GM19324 (cell line): ENCODE data around the gene ZNRF1.

Experiments used
- ATAC-seq: cut with Tn5 transposase; IDR thresholded peaks from one replicate; pipeline ENCODE4 v1.9.1; 2021; ENCODE audit warnings: mild to moderate bottlenecking, moderate library complexity; ENCODE audit not compliant: unreplicated experiment, low FRiP score

Gene ZNRF1

DNA sequence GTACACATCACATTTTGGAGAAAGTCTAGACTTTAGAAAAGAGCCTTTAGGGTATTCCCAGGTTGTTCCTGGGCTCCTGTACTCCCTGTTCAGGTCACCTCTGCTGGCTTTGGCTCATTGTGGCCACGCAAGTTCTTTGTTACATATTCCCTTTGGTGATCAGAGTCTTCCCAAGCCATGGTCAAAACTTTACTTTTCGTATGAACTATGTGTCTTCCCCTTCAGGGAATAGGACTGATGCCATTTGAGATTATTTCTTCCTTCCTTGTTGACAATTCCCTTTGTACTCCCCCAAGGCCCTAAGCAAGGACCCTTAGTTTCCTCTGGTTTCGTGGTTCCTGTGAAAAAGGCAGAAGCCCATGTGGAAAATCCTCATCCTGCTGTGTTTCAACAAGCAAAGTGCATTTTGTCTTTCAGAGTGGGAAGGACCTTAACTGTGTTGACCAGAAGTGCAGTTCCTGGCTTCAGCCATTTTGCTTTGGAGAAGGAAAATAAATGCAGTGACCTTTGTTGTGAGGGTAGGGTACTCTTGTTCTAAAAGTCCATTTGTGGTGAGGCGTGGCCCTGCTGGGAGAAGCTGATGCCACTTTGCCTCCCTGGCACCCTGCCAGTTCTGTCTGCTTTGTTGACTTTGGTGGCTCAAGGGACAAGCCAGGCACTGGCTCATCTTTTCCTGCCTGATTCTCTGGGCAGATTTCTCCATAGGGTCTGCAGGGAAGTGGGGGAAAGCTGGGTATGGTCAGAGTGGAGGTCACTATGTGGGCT lies 55.1 kb downstream of the ZNRF1 start:
- ATAC-seq, result no peak

DNA sequence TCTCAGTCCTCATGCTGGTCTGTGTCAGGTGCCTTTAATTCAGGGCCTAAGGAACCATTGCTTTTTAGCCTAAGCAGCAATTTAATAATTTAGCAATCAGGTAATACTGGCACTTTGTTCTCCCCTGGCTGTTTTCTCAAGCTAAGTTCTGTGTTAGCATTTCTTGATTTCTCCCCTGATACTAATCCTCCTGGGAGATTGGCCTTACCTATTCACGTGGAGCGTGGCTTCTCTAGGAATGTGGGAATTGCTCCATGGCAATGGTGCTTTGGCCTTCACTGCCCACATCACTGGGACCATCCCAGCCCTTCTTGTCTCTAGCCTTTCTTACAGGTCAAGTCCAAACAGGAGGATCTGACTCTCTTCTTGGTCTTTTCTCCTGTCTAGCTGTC lies 55.7 kb downstream of the ZNRF1 start:
- no peak for ATAC-seq

DNA sequence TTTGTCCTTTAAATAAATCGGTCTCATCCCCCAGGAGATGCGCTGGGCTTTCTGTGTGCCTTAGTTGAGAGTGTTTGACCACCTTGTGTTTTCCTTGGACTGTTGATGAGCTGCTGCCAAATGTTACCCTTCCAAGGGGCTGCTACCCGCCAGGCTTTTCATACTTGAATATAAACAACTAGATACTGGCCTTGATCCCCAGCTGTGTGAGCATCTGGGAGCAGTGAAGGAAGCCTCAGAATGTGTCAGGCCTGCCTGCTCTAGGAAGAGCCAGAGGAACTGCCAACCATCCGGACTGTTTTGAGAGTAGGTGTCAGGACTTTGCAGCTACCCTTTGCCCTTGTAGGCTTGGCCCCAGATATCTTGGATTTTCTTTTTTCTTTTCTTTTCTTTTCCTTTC lies 60.0 kb downstream of the ZNRF1 start:
- ATAC-seq, result no peak

DNA sequence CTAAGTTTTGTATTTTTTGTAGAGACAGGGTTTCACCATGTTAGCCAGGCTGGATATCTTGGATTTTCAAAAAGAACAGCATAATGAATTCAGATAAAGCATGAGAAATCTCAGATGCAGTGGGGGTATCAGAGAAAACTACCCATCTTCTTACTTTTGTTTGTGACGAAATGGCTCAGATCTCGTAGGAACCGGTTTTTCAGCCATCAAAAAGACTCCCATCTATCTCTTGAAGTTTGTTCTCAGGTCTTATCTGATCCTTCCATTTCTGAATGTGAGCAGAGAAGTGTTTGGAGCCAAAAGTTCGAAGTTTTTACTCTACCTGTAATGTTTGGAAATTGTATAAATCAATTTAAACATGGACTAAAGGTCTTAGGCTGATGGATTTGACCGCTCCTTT lies 60.6 kb downstream of the ZNRF1 start:
- ATAC-seq, result no peak

DNA sequence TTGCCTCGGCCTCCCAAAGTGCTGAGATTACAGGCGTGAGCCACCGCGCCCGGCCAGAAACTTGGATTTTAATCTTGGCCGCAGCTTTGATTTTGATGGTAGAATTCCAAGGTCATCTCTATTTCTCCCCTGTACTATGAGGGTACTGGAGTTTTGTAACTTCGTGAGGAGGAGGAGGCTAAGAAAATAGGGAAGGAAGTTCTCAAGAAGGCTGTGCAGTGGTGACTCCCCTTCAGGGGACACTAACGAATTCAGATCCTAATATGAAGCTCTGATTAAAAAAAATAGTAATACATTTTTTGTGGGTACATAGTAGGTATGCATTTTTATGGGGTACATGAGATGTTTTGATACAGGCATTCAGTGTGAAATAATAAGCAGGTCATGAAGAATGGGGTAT lies 61.9 kb downstream of the ZNRF1 start:
- no peak for ATAC-seq

DNA sequence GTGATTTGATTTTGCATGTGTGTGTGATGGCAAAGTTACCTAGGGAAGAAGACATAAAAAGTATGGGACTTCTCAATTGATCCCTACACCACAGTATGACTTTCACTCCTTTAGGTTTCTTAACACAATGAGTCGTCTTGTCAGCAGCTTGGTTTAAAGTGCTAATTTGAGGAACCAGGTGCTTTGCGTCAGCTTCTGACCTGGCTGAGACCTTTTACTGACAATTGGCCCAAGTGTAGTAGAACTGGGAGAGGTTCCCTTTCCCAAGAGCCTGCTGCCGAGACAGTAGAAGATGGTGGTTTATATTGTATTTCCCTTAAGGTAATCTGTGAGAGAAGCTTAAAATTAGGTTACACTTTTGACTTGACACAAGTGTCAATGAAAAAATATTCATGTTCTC lies 62.8 kb downstream of the ZNRF1 start:
- ATAC-seq, result no peak

DNA sequence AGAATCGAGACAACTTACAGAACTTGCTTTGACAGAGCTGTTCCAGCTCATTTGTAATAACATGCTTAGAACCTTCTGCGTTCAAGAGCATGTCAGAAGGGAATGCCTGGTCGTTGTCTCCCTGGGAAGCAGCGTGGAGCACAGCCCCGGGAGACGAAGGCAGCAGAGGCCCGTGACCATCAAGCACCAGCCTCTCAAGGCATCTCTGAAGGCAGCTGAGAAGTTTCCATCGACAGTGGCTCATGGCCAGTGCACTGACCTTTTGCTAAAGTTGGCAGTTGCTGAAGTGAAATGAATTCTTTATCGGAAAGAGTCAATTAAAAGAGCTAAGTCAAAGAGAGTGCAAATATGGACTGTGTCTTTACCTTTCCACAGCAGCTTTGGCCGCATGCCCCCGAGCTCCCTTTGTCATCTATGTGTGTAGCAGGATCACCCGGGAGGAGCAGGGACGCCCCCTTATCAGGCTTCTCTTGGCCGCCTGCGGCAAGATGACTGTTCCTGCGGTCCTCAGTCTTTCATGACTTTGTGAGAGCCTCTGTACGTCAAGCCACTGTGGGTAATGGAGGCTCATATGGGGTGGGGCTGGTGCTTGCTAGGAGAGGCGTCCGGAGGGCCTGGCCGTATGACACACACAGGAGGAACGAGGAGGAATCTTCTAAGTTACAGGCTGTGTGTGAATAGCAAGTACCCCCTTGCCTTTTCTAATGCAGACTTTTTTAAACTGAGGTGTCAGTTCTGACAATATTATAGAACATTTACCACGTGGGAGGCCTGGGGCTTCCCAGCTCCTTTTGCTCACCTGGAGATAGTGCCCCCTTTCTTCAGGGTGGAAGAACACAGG lies 63.5 kb downstream of the ZNRF1 start:
- ATAC-seq, result no peak

DNA sequence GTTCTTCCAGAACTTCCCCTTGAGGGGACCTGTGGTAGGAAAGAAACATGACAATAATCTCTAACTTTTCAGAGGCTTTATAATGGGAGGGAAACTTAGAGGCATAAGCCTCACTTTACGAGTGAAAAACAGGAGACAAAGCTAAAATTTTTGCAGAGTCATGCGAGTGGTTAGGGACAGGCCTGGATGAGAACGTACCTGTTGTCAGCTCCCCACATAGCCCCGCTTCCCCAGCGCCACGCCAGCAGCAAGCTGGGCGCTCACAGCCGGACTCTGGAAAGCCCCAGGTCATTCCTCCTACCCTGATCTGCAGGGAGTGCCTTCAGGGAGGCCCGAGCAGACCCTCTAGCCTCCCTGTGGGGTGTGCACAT lies 64.1 kb downstream of the ZNRF1 start:
- no peak for ATAC-seq

DNA sequence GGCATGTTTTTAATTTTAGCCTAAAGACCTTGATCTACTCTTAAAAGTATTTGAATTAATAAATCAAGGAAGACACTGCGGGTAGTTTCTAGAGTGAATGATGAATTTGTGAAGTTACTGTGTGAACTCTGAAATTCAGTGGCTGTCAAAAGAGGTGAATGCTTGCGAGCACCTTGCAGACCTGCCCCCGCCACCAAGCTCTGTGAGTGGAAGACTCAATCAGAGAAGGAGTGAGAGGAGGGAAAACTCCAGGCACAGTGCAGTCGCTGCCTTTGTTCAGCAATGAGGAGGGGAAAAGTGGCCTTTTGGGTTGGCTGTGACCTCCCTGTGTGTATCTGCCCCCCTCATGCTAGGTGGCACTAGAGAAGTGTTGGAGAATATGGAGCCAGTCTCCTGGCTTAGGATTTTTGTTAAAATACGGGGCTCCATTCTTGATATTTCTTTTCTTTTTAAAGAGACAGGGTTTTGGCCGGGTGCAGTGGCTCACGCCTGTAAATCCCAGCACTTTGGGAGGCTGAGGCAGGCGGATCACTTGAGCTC lies 64.8 kb downstream of the ZNRF1 start:
- ATAC-seq, result no peak

DNA sequence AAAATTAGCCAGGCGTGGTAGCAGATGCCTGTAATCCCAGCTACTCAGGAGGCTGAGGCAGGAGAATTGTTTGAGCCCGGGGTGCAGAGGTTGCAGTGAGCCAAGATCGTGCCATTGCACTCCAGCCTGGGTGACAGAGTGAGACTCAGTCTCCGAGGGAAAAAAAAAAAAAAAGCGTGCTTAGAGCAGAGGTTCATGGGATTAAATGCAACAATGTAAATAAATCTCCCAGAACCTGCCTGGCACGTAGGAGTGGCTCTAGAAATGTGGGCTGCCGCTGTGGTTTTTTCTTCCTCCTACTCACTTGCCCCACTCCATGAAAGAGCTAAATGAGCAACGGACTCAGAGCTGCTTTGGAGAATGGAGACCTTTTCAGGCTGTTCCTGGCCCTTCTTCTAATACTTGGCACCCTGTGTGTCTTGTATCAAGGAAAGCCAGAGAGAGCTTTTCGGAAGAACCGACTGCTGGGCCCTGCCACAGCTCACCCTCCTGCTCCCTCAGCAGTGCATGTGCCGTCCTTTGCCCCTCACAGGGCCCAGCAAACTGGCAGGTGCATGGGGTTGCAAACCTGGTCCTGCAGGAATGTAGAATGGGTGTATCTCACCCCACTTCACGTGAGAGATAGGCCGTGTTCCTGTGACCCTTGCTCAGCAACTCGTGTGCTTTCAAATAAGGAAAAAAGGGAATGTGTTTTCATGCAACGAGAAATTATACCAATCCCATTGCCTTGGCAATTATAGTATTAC lies 65.8 kb downstream of the ZNRF1 start:
- ATAC-seq, result no peak

DNA sequence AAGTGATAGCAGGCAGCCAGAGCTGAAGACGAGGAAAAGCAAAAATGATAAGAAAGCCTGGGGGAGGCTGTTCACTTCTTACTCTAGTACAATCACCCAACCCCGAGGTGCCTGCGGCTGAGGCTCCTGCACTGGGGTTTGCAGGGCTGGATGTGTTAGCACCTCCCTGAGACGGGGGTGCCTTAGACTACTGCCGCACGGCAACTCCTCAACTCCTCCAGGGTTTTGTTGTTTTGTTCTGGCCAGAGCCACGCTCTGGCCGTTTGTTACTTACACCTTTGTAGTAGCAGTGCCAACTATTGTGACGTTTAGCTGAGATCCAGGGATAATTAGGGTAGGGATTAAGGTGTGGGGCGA lies 66.3 kb downstream of the ZNRF1 start:
- ATAC-seq, result no peak

DNA sequence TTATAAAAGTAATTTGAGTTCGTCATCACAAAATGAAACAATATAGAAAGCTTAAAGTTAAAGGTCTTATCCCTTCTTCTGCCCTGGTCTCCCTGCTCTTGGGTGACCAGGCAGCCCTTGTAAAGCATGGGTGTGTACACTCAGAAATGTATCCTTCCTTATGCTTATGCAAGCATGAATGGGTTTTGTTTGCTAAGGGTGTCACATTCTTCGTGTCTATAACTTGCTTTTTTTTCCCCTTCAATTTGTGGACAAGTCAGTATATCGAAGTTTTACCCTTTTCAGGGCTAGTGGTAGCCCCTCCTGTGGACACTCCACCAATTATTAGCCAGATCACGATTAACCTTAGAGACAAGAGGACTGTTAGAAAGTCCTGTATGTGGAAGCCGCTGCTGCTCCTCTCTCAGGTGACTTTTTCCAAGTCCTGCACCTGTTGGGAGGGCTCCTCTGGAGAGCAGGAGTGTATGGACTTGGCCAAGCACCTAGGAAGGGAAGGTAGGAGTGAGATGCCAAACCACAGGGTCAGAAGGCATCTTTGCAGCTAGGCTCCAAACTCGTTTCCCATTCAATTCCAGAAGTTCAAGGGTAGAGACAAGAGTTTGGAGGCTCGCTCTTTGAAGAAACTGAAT lies 66.8 kb downstream of the ZNRF1 start:
- ATAC-seq, result no peak

DNA sequence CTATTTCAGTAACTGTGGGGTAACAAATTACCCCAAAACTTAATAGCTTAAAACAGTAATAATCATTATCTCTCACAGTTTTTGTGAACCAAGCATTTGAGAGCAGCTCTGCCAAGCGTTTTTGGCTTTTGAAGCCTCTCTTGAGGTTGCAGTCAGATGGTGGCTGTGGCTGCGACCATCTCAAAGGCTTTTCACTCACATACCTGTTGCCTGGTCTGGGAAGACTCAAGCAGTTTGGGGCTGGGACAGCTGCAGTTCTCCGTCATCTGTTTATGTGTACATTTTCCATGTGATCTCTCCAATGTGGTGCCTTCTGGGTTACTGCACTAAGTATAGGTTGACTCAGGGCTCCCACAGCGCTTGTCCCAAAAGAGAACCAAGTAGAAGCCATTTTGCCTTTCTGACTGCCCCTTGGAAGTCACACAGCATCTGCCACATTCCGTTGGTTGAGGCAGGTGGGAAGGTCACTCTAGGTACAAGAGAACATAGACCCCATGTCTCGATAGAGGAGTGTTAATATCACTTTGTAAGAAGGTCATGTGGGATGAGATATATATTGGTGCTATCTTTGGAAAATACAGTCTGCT lies 68.1 kb downstream of the ZNRF1 start:
- ATAC-seq, result no peak

DNA sequence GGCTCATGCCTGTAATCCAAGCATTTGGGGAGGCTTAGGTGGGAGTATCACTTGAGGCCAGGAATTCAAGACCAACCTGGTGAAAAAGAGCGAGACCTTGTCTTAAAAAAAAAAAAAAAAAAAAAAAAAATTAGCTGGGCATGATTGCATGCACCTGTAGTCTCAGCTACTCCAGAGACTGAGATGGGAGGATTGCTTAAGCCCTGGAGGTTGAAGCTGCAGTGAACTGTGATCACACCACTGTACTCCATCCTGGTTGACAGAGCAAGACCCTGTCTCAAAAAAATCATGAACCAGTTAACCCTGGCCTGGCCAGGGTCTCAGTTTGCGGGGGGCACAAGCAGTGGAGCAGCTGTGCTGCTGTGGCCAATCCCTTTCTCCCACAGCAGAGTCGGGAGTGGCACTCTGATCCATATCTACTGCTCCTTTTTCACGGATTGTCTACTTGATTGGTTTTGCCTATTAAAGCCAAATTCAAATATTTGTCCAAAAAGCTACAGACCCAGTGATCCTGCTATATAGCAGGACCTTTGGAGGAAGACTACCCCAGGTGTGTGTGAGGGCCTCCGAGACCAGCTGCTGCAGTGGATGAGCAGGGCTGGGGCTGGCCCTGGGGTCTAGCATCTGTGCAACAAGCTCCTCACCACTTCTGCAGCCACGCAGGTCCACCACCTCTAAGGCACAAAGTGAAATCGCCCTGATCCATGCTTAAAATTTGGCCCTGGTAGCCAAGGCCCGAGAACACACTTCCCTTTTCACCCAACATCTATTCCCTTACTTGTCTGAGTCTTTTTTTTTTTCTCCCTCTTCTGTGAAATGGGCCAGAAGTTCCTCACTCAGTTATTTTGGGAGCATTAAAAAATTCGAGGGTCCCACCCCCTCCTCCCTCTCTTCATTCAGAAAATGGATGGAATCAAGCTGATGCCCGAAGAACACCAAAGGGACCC lies 69.5 kb downstream of the ZNRF1 start:
- ATAC-seq, result no peak

DNA sequence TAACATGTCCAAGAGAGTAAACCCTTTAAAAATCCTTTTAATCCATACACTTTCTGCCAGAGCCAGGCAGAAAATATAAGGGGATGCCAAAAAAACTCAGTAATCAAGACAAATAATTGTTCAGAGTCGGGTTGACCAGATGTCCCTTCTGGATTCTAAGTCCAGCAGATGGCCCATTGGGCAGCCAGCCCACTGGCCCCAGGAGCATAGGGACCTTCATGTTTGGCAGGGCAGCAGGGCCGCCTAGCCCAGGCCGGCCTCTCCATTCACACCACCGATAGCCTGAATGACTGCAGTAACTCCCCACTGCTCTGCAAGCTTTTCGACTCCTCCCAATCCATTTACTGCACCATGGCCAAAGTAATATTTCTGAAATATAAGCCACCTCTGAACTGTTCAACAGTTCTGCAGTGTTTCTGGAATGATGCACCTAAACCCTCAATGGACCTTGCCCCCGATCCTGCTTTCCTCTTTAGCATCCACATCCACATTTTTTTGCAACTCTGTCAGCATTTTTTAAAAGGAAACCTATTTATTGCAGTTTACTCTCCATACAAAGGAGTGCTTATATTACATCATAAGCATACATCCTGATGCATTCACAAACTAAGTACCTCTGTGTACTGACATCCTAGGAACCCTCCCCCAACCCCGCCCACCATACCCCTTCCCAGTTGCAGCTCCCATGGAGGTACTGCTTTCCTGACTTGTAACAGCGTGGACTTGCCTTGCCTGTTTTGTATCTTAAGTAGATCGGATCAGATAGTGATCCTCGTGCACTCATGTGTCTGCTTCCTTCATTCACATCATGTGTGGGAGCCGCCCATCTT lies 71.4 kb downstream of the ZNRF1 start:
- ATAC-seq, result no peak

DNA sequence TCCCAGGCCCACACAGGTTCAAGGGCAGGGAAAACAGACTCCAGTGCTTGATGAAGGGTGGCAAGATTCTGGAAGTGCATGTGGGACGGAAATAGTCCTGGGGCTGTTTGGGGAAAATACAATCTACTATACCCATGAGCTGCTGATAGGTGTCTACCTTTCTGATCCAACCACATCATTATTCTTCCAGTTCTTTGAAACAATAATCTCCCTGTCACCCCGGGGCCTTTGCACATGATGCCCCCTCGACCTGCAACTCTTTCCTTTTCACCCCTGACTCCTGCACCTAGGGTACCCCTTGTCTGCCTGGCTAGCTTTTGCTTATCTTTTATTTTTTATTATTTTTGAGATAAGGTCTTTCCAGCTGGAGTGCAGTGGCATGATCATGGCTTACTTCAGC lies 72.8 kb downstream of the ZNRF1 start:
- no peak for ATAC-seq

DNA sequence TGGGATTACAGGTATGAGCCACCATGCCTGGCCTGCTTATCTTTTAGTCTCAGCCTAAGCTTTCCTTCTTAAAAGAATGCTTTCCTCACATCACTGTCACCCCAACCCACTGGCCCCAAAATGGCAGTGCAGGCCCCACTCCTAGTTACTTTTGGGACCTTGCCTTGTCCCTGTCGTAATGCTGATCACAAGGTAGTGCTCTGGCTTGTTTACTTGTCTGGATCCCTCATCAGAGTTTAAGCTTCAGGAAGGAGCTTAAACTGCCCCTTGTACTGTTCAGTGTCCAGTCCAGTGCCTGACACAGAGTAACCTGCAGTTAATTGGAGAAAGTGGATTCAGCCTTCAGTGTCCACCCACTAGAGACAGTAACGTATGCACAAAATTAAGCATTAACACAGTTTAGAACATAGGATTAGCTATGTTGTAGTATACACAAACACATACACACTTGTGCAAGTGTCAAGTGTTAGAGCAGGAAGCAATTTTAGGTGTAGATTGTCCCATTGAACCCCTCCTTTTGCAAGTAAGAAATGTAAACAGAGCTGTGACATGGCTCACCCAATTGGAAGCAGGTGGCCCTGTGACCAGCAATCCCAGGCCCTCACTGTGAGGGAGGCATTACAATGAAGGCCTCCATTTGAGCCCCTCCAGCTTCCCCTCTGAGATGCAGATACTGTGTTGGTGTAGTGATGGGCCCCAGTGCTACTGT lies 73.6 kb downstream of the ZNRF1 start:
- no peak for ATAC-seq
